Testis (tissue), 2 donors: ENCODE measurements around the gene SOX6.

ENCODE experiments used
- POLR2A ChIP-seq: fragments of 450-650 bp; IDR thresholded peaks from one replicate; pipeline ENCODE4 v1.6.1; 2017; ENCODE audit warnings: antibody characterized with exemption, mild to moderate bottlenecking, moderate library complexity
- TF ChIP-seq, protein P1 (sequence below), 3 experiments: fragments of 450-650 bp in 2 of 3; fragments of 200-600 bp in 1 of 3; sonication (generic) in 1 of 3; IDR thresholded peaks; one replicate each; pipeline ENCODE4 v1.5.1; 2016 to 2019; ENCODE audit warnings: antibody characterized with exemption in 3 of 3, mild to moderate bottlenecking in 2 of 3, moderate library complexity in 1 of 3

DNA sequence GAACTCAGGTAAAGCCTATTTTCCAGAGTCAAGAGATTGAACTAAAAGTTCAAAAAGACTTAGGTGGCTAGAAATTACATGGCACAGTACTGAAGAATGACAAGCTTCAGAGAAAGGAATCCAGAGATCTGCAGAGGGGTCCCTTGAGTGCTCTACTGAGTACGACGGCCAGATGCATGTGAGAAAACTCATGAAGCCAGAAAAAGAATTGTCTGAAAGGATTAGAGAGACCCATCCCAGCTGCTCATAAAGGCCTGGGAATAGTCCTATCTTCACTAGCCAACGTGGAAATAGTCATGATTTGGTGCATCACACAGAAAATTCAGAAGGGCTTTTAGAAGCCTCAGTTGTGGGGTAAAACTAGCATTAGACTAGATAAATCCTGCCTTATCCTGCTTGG, 91.3 kb downstream of the SOX6 start:
- TF ChIP-seq, protein P1, sequence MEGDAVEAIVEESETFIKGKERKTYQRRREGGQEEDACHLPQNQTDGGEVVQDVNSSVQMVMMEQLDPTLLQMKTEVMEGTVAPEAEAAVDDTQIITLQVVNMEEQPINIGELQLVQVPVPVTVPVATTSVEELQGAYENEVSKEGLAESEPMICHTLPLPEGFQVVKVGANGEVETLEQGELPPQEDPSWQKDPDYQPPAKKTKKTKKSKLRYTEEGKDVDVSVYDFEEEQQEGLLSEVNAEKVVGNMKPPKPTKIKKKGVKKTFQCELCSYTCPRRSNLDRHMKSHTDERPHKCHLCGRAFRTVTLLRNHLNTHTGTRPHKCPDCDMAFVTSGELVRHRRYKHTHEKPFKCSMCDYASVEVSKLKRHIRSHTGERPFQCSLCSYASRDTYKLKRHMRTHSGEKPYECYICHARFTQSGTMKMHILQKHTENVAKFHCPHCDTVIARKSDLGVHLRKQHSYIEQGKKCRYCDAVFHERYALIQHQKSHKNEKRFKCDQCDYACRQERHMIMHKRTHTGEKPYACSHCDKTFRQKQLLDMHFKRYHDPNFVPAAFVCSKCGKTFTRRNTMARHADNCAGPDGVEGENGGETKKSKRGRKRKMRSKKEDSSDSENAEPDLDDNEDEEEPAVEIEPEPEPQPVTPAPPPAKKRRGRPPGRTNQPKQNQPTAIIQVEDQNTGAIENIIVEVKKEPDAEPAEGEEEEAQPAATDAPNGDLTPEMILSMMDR (IDR thresholded peaks at IDR 0.05): no peak
- no peak for TF ChIP-seq POLR2A
